ENCODE results near the gene SCT.
A peak's percentile ranks its signal among the peaks of the same experiment; 100 is the strongest.

SCT gene

DNA sequence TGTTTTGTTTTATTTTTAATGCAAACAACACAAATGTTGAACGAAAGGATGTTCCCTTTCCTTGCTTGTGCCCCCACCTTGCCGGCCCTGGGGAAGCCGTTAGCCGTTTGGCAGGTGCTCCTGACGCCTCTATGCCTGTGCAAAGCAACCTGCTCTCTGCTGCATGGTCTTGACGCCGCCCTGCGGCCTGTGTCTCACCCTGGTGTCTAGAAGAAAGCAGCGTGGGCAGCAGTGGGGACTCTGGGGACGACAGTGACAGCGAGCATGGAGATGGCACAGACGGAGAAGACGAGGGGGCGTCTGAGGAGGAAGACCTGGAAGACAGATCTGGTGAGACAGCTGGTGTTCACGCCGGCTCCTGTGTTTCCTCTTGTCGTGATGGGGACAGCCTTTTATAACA is 45.2 kb downstream of the SCT start:
- Mint-ChIP-seq H3K27ac (no peak overlapping the region), H3K4me1 (peaks cover 27 to 52% of the 10 kb centered on the region in 2 donors), H3K4me3 (no peak overlapping the region), H3K27me3 (no peaks in the 10 kb centered on the region), H3K36me3 (peaks cover 22 to 23% of the 10 kb centered on the region in 2 donors), H3K9me3 (no peaks in the 10 kb centered on the region)
- ATAC-seq (replicated peaks) (no peak), DNase-seq (no peak)

DNA sequence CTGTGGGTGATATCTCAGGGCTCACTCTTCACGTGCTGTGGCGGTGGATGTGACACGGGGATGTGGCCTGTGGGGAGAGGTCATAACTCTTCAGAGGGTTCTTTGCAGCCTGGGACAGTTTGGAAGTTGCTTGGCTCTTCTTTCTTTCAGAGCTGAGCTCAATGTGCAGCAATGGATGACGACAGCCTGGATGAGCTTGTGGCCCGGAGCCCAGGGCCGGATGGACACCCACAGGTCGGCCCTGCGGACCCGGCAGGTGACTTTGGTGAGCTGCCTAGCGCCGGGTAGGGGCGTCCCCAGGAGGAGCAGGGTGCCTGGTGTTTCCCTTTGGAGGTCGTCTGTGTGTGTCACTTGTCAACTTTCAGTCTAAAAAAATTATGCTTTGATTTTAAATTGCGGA is 45.6 kb downstream of the SCT start:
- peaks cover 27 to 52% of the 10 kb centered on the region in 2 donors for H3K4me1 Mint-ChIP-seq
- no peaks in the 10 kb centered on the region for H3K9me3 Mint-ChIP-seq
- no peak overlapping the region for H3K4me3 Mint-ChIP-seq
- H3K27me3 Mint-ChIP-seq: no peaks in the 10 kb centered on the region
- DNase-seq: no peak
- H3K36me3 Mint-ChIP-seq: peaks cover 19 to 20% of the 10 kb centered on the region in 2 donors
- H3K27ac Mint-ChIP-seq: no peak overlapping the region
- ATAC-seq (replicated peaks): no peak

DNA sequence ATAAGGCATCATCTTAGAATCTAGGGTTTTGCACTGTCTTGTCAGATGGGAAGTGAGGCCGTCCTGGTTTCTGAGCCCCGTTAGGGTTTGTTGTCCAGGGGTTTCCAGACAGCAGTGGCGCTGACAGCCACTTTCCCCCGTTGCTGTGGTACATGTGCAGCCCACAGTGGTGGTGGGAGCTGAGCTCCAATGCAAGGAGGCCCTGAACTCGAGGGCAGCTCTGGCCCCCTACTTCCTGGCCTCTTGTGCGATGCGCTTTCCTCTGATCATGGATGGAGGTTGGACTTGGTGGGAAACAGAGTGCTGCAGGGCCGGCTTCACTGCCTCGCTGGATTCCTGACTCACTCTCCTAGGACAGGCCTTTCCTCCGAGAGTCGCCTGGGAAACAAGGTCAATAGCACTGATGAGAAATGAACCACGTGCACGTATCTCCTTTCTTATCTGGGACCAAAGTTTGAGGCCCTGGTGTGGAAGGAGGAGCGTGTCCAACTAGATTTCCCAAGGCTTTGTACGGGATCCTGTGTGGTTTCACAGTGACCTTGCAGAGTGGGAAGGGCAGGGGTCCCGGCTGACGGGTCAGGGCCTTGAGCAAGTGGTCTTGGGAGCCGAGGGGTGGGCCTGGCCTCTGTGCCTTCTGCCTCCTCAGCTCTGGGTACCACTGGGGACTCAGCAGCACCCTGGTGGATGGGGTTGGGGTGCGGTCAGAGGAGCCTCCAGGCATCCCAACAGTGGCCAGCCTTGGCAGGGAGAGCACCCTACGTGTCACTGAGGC is 47.0 kb downstream of the SCT start:
- H3K9me3 Mint-ChIP-seq: no peaks in the 10 kb centered on the region
- no peak overlapping the region for H3K27ac Mint-ChIP-seq
- H3K27me3 Mint-ChIP-seq: peaks cover 2 to 4% of the 10 kb centered on the region in 2 donors
- no peak for DNase-seq
- H3K36me3 Mint-ChIP-seq: peaks cover 15% of the 10 kb centered on the region in 2 donors
- peak overlapping the region in 1 of 2 donors; percentile 23 for H3K4me3 Mint-ChIP-seq
- ATAC-seq (replicated peaks): no peak
- peaks cover 29 to 58% of the 10 kb centered on the region in 2 donors for H3K4me1 Mint-ChIP-seq

DNA sequence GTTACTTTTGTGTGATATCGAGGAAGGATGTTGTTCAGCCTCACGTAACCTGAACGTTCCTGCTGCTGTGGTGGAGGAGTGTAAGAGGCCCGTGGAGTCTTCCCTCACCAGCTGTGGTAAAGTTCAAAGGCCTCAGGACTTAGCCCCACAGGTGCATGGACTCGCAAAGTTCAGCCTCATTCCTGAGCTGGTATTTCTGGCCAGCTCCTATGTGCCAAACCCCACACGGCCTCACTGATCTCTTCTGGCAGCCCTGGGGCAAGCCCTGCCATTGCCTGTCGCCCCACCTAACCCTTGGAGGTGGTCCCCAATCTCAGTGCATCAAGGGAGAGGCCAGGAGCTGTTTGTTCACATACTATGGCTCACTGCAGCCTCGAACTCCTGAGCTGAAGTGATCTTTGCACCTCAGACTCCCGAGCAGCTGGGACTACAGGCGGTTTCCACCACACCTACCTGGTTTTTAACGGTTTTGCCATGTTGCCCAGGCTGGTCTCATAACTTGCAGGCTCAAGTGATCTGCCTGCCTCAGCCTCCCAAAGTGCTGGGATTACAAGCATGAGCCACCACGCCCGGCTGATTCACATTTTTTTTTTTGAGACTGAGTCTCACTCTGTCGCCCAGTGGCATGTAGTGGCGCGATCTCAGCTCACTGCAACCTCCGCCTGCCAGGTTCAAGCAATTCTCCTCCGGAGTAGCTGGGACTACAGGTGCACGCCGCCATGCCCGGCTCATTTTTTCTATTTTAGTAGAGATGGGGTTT is 48.5 kb downstream of the SCT start:
- H3K9me3 Mint-ChIP-seq: no peaks in the 10 kb centered on the region
- no peak for DNase-seq
- H3K4me3 Mint-ChIP-seq: peak overlapping the region; percentile 83 to 84
- H3K27ac Mint-ChIP-seq: peak overlapping the region; percentile 5
- peaks cover 32 to 57% of the 10 kb centered on the region in 2 donors for H3K4me1 Mint-ChIP-seq
- H3K36me3 Mint-ChIP-seq: peaks cover 9% of the 10 kb centered on the region in 2 donors
- H3K27me3 Mint-ChIP-seq: peaks cover 12 to 14% of the 10 kb centered on the region in 2 donors
- ATAC-seq (replicated peaks): no peak

DNA sequence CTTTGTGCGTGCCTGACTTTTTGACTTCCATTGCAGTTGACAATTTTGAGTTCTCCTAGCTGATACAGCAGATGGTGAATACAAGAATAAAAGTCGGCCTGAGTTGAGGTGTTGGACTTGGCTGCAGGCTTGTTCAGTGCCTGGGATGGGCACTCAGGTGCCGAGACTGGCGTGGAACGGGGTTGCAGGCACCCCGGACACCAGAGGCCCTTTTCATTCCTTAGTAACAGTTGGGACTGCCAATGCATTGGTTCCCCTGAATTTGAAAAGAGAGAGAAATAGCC is 49.4 kb downstream of the SCT start:
- Mint-ChIP-seq H3K27ac (peak overlapping the region; percentile 90), H3K27me3 (peaks cover 12 to 14% of the 10 kb centered on the region in 2 donors), H3K4me3 (peak overlapping the region; percentile 83 to 84), H3K36me3 (peaks cover 9% of the 10 kb centered on the region in 2 donors), H3K9me3 (no peaks in the 10 kb centered on the region), H3K4me1 (peaks cover 32 to 57% of the 10 kb centered on the region in 2 donors)
- ATAC-seq (replicated peaks) (no peak), DNase-seq (no peak)

DNA sequence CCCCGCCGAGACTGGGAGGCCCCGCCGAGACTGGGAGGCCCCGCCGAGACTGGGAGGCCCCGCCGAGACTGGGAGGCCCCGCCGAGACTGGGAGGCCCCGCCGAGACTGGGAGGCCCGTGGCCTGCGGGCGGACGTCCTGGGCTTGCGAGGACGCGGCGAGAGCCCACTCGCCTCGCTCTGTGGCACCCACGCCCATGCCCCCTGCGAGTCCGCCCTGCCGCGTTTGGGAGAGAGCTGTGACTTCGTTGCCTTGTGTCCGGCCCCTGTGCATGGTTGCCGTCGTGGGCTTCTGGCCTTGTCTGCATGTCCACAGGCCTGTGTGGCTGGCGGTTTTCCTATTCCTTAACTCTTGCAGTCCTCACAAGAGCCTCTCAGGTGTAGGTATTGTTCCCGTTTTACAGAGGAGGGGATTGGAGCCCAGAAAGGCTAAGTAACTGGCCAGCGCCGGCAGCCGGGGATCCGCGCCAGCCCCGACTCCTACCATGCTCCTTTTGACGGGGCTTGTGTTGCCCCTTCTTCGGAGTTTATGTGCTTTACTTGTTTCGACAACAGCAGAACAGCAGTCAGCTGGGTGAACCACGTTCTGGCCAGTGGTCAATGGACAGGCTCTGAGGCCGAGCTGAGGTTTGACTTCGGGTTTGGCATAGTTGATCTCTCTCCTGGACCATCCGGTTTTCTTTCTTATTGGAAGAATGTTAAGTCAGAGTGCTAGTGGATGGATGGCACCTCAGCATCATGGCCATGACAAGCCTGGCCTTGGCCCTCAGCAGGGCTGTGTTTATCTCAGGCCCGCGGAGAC is 50.0 kb downstream of the SCT start:
- Mint-ChIP-seq H3K4me1 (peaks cover 32 to 56% of the 10 kb centered on the region in 2 donors), H3K27ac (peak overlapping the region; percentile 90), H3K36me3 (peaks cover 9% of the 10 kb centered on the region in 2 donors), H3K27me3 (peaks cover 12 to 14% of the 10 kb centered on the region in 2 donors), H3K4me3 (peak overlapping the region; percentile 83 to 84), H3K9me3 (no peaks in the 10 kb centered on the region)
- no peak for DNase-seq
- ATAC-seq (replicated peaks): no peak

Measured in stimulated activated naive B cell treated with anti-CD40 and anti-IgM and Interleukin-4, amounts not matched to agents 10 μg/mL and 1 μg/mL and 100 μg/mL, for 72 hours (primary cell).